NCI-H1048 (cell line): ENCODE measurements around the gene ARL14EP.

Experiments
- DNase-seq: peaks from one replicate; lab custom pipeline; 2025; lab: John Stamatoyannopoulos, UW

ARL14EP gene

DNA sequence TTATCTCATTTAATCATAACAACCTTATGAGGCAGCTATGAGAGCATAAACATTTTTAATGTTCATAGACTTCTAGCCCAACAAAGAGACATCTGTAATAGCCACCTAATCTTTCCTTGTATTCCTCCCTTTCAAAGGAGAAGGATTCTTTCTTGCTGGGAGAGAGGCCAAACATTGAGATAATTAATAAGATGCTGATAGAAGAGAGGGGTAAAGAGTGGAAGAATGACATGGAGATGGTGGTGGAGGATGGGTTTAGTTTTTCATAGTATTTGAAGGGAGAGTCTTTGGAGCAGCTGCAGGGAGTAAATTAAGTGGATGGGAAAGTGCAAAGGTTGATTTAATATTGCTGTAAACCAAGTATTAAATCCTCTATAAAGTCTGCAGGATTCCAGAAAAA lies 57.9 kb downstream of the ARL14EP start:
- no peak for DNase-seq

DNA sequence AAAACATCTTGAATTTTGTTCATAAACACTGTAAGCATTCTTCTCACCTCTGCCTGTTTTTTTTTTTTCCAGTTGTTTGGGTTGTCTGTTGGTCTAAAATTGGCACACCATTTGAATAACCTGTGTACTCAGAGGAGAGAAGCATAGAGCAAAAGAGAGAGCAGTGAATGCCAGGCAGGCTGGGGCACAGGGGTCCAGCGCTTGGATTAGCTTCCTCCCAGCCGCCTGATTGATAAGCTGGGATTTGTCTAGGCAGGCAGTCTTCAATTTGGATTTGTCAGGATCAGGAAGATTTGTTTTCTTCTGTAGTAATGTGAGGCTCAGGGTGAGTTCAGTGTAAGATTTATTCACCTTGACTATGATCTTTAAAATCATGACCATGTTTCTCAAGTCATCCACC lies 59.0 kb downstream of the ARL14EP start:
- DNase-seq, result no peak
